Tibial nerve (tissue), 3 donors: ENCODE measurements around the gene ADAMTS17.

Experiments used
- POLR2A ChIP-seq, 2 donors: fragments of 450-650 bp; IDR thresholded peaks; one replicate each; pipeline ENCODE4 v1.6.1; 2017; ENCODE audit warnings: antibody characterized with exemption in 2 of 2, mild to moderate bottlenecking in 2 of 2, moderate library complexity in 2 of 2
- TF ChIP-seq, protein P1 (sequence below), 5 experiments: fragments of 200-600 bp in 3 of 5; fragments of 450-650 bp in 2 of 5; sonication (generic) in 3 of 5; IDR thresholded peaks; one replicate each; pipeline ENCODE4 v1.5.1; 2016 to 2019; ENCODE audit warnings: antibody characterized with exemption in 5 of 5, mild to moderate bottlenecking in 3 of 5, moderate library complexity in 2 of 5

DNA sequence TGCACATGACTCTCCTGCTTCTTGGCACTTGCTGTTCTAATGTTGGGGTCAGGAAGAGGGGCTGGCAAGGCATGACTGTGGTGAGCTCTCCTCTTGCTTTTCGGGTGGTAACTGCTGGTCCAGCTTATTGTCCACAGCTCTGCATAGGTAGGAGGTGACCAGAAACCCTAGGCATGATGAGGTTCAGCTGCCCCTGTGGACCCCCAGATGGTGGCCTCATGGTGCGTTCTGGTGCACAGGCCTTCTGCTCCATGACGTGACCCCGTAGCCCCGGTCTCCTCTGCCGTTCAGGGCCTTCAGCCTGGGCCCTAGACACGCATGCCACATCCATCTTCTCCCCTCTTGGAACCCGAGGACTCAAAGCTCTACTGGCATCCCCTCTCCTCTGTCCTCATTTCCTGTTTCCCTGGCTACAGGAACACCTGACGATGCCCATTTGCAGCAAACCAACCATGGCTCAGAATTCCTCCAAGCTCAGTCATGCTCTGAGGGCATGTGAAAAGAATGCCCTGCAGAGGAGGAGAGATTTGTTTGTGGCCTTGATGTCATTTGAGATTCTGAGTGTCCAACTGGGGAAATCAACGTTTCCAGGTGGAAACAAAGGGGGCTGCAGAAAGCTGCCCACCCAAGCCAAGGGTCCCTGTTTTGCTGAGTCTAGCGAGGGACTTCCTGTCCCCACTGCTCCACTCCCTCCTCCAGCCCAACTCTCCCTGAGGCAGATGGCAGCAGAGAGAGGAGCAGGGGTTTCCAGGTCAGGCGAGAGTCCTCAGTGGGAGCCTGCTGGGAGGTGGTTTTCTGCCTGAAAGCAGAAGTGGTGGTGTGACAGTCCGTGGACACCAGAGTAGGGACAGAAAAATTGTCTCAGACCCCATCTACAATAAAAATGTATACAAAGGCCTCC, 409.8 kb downstream of the ADAMTS17 start:
- TF ChIP-seq, protein P1, sequence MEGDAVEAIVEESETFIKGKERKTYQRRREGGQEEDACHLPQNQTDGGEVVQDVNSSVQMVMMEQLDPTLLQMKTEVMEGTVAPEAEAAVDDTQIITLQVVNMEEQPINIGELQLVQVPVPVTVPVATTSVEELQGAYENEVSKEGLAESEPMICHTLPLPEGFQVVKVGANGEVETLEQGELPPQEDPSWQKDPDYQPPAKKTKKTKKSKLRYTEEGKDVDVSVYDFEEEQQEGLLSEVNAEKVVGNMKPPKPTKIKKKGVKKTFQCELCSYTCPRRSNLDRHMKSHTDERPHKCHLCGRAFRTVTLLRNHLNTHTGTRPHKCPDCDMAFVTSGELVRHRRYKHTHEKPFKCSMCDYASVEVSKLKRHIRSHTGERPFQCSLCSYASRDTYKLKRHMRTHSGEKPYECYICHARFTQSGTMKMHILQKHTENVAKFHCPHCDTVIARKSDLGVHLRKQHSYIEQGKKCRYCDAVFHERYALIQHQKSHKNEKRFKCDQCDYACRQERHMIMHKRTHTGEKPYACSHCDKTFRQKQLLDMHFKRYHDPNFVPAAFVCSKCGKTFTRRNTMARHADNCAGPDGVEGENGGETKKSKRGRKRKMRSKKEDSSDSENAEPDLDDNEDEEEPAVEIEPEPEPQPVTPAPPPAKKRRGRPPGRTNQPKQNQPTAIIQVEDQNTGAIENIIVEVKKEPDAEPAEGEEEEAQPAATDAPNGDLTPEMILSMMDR (IDR thresholded peaks at IDR 0.05): no peak
- TF ChIP-seq POLR2A (IDR thresholded peaks at IDR 0.05): no peak
